HCT116 (cell line): ENCODE data around the gene AIRE.

ENCODE experiments used
- CEBPB ChIP-seq: IDR thresholded peaks from 2 replicates; pipeline ENCODE4 v1.6.1; 2012; ENCODE audit warnings: low read depth
- CTCF ChIP-seq, 3 experiments: fragments of 200-600 bp in 1 of 3; sonication (generic) in 1 of 3; IDR thresholded peaks in 2 of 3; conservative IDR thresholded peaks in 1 of 3; 2 replicates each; pipeline ENCODE4 v1.5.1; 2012 to 2017; ENCODE audit warnings: low read depth in 2 of 3, low read length in 2 of 3, antibody characterized with exemption in 1 of 3, borderline replicate concordance in 1 of 3, control low read depth in 1 of 3, mild to moderate bottlenecking in 1 of 3, mixed read lengths in 1 of 3, mixed run types in 1 of 3, moderate library complexity in 1 of 3; ENCODE audit not compliant: insufficient read depth in 1 of 3
- EZH2 ChIP-seq: fragments of 200-600 bp; sonication (generic); IDR thresholded peaks from 2 replicates; pipeline ENCODE4 v1.6.1; 2017; ENCODE audit warnings: antibody characterized with exemption, mixed run types
- EZH2phosphoT487 ChIP-seq: fragments of 200-600 bp; IDR thresholded peaks from 2 replicates; pipeline ENCODE4 v1.6.1; 2018; ENCODE audit warnings: antibody characterized with exemption, borderline replicate concordance
- POLR2A ChIP-seq: IDR thresholded peaks from 2 replicates; pipeline ENCODE4 v1.7.0; 2011; ENCODE audit warnings: borderline replicate concordance; ENCODE audit not compliant: insufficient read depth, insufficient read length; ENCODE audit errors: extremely low read depth
- POLR2AphosphoS5 ChIP-seq: IDR thresholded peaks from 2 replicates; pipeline ENCODE4 v1.6.1; 2011; ENCODE audit warnings: mild to moderate bottlenecking, low read depth, low read length, moderate library complexity
- RAD21 ChIP-seq: IDR thresholded peaks from 2 replicates; pipeline ENCODE4 v1.6.1; 2012; ENCODE audit warnings: low read depth, mild to moderate bottlenecking
- SIN3A ChIP-seq: IDR thresholded peaks from 2 replicates; pipeline ENCODE4 v1.6.1; 2012; ENCODE audit warnings: low read depth
- SP1 ChIP-seq: IDR thresholded peaks from 2 replicates; pipeline ENCODE4 v1.6.1; 2012; ENCODE audit warnings: low read depth
- SRF ChIP-seq: IDR thresholded peaks from 2 replicates; pipeline ENCODE4 v1.6.1; 2012; ENCODE audit warnings: low read depth
- YY1 ChIP-seq: IDR thresholded peaks from 2 replicates; pipeline ENCODE4 v1.6.1; 2011; ENCODE audit warnings: low read length, low read depth, moderate library complexity, mild to moderate bottlenecking; ENCODE audit not compliant: insufficient replicate concordance; ENCODE audit errors: extremely low read depth
- ZFX ChIP-seq: fragments of 450-650 bp; IDR thresholded peaks from 2 replicates; pipeline ENCODE4 v1.6.1; 2017
- ZNF274 ChIP-seq: fragments of 200-500 bp; sonication (Bioruptor generic); IDR thresholded peaks from 2 replicates; pipeline ENCODE4 v1.6.1; 2014; ENCODE audit warnings: mild to moderate bottlenecking, low read depth, low read length, inconsistent platforms
- TF ChIP-seq, protein P1 (sequence below): IDR thresholded peaks from 2 replicates; pipeline ENCODE4 v1.6.1; 2012; ENCODE audit warnings: low read depth

- TF ChIP-seq EZH2 (no peak), CEBPB (no peak), CTCF (IDR thresholded peaks at IDR 0.05 in 2 of 3, conservative IDR thresholded peaks at IDR 0.05 in 1 of 3; ENCODE audit: borderline replicate concordance in 1 of 3, insufficient read depth in 1 of 3, low read depth in 2 of 3, low read length in 2 of 3) (no peak), POLR2A (no peak), ZFX (no peak), ZNF274 (no peak), YY1 (no peak), SIN3A (no peak), EZH2phosphoT487 (no peak), RAD21 (no peak), POLR2AphosphoS5 (no peak), SRF (no peak), SP1 (no peak)
- TF ChIP-seq, protein P1, sequence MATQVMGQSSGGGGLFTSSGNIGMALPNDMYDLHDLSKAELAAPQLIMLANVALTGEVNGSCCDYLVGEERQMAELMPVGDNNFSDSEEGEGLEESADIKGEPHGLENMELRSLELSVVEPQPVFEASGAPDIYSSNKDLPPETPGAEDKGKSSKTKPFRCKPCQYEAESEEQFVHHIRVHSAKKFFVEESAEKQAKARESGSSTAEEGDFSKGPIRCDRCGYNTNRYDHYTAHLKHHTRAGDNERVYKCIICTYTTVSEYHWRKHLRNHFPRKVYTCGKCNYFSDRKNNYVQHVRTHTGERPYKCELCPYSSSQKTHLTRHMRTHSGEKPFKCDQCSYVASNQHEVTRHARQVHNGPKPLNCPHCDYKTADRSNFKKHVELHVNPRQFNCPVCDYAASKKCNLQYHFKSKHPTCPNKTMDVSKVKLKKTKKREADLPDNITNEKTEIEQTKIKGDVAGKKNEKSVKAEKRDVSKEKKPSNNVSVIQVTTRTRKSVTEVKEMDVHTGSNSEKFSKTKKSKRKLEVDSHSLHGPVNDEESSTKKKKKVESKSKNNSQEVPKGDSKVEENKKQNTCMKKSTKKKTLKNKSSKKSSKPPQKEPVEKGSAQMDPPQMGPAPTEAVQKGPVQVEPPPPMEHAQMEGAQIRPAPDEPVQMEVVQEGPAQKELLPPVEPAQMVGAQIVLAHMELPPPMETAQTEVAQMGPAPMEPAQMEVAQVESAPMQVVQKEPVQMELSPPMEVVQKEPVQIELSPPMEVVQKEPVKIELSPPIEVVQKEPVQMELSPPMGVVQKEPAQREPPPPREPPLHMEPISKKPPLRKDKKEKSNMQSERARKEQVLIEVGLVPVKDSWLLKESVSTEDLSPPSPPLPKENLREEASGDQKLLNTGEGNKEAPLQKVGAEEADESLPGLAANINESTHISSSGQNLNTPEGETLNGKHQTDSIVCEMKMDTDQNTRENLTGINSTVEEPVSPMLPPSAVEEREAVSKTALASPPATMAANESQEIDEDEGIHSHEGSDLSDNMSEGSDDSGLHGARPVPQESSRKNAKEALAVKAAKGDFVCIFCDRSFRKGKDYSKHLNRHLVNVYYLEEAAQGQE, result no peak
These were observed 32.2 kb downstream of the AIRE start for GRCh38 chr21:44317871-44318270.
